H1 (cell line): ENCODE results near the gene DAAM1. TPM values are rescaled to one million over a fixed set of nuclear protein-coding genes. Genes with fewer than 3 reads are reported as not detected.

Experiments
- CTCF ChIA-PET: fragments of 300-600 bp; sonication (Branson Sonifier 250); formaldehyde crosslinking; loops from one replicate; lab custom pipeline; 2021; ENCODE audit not compliant: partially characterized antibody; lab: Charles Lee
- POLR2A ChIA-PET: fragments of 300-600 bp; sonication (Branson Sonifier 250); formaldehyde crosslinking; loops from one replicate; lab custom pipeline; 2021; ENCODE audit warnings: inconsistent platforms; ENCODE audit not compliant: partially characterized antibody; lab: Charles Lee
- DNase-seq, 2 experiments: peaks; one replicate each; pipeline versions ENCODE4 v3.0.0 to v3.0.0-alpha.2; 2010 to 2022; ENCODE audit warnings: low spot score in 2 of 2, low read depth in 1 of 2, mixed read lengths in 1 of 2
- FAIRE-seq: peaks from 2 replicates; lab custom pipeline; 2011; peaks lifted over from hg19 to GRCh38; lab: Jason Lieb, UNC
- H2AFZ ChIP-seq: 2 replicates; pipeline ENCODE4 v1.8.1; 2012; ENCODE audit warnings: low read length, inconsistent platforms
- H2AK5ac ChIP-seq: 2 replicates; pipeline ENCODE4 v1.6.1; 2013; ENCODE audit warnings: low read depth, low read length
- H2BK120ac ChIP-seq: replicated peaks from 2 replicates; pipeline ENCODE3; 2013; ENCODE audit warnings: low read depth, low read length, inconsistent platforms
- H2BK12ac ChIP-seq: 2 replicates; pipeline ENCODE4 v1.6.1; 2013; ENCODE audit warnings: low read depth, low read length
- H2BK15ac ChIP-seq: 2 replicates; pipeline ENCODE4 v1.6.1; 2013; ENCODE audit warnings: low read length
- H2BK20ac ChIP-seq: 2 replicates; pipeline ENCODE4 v1.6.1; 2013; ENCODE audit warnings: low read length
- H2BK5ac ChIP-seq: 2 replicates; pipeline ENCODE4 v1.6.1; 2013; ENCODE audit warnings: low read depth, low read length
- H3K14ac ChIP-seq: 2 replicates; pipeline ENCODE4 v1.6.1; 2013; ENCODE audit warnings: inconsistent platforms; ENCODE audit not compliant: insufficient read length
- H3K18ac ChIP-seq: 2 replicates; pipeline ENCODE4 v1.6.1; 2013; ENCODE audit warnings: low read length; ENCODE audit errors: extremely low read depth
- H3K23ac ChIP-seq: 2 replicates; pipeline ENCODE4 v1.6.1; 2013; ENCODE audit warnings: inconsistent platforms; ENCODE audit not compliant: insufficient read length
- H3K23me2 ChIP-seq: 2 replicates; pipeline ENCODE4 v1.6.1; 2013; ENCODE audit warnings: low read depth, low read length
- H3K27ac ChIP-seq: 2 replicates; pipeline ENCODE4 v1.6.1; 2011; ENCODE audit warnings: low read depth, low read length, inconsistent platforms
- H3K27me3 ChIP-seq, 4 experiments: replicated peaks in 1 of 4; 1 replicate in 1 of 4; 2 replicates in 3 of 4; pipeline versions ENCODE4 v1.6.1 to v1.8.1; 2011 to 2013; ENCODE audit warnings: low read length in 3 of 4, mild to moderate bottlenecking in 3 of 4, inconsistent platforms in 2 of 4, mixed read lengths in 2 of 4, moderate library complexity in 1 of 4; ENCODE audit not compliant: control insufficient read depth in 3 of 4, insufficient read depth in 3 of 4; ENCODE audit errors: extremely low read depth in 1 of 4
- H3K36me3 ChIP-seq, 4 experiments: 2 replicates each; pipeline versions ENCODE4 v1.6.1 to v1.8.1; 2011 to 2013; ENCODE audit warnings: mild to moderate bottlenecking in 4 of 4, low read length in 3 of 4, moderate library complexity in 2 of 4, control low read depth in 1 of 4, inconsistent platforms in 1 of 4; ENCODE audit not compliant: insufficient read depth in 4 of 4, control insufficient read depth in 2 of 4
- H3K4ac ChIP-seq: replicated peaks from 2 replicates; pipeline ENCODE3; 2013; ENCODE audit warnings: low read length, low read depth, mixed read lengths, inconsistent platforms; ENCODE audit not compliant: insufficient read length
- H3K4me1 ChIP-seq, 4 experiments: replicated peaks in 1 of 4; 1 replicate in 1 of 4; 2 replicates in 3 of 4; pipeline versions ENCODE4 v1.6.1 to v1.8.1; 2011 to 2013; ENCODE audit warnings: low read length in 3 of 4, inconsistent platforms in 2 of 4, mixed read lengths in 1 of 4; ENCODE audit not compliant: insufficient read depth in 4 of 4, control insufficient read depth in 3 of 4
- H3K4me2 ChIP-seq, 2 experiments: 2 replicates each; pipeline versions ENCODE4 v1.6.1 to v1.8.1; 2011 to 2013; ENCODE audit warnings: low read depth in 2 of 2, low read length in 2 of 2, control low read depth in 1 of 2, inconsistent platforms in 1 of 2, mild to moderate bottlenecking in 1 of 2; ENCODE audit not compliant: insufficient read depth in 1 of 2
- H3K4me3 ChIP-seq, 4 experiments: fragments of 200-600, 300-600 bp in 1 of 4; sonication (generic), shearing (Covaris generic), sonication (Bioruptor Twin) in 1 of 4; 2 replicates each; pipeline versions ENCODE4 v1.5.1 to v1.8.1; 2011 to 2016; ENCODE audit warnings: low read length in 4 of 4, low read depth in 3 of 4, control low read depth in 2 of 4, inconsistent platforms in 2 of 4, mild to moderate bottlenecking in 2 of 4, mixed read lengths in 1 of 4, moderate library complexity in 1 of 4; ENCODE audit not compliant: insufficient read depth in 2 of 4; ENCODE audit errors: extremely low read depth in 1 of 4
- H3K56ac ChIP-seq: replicated peaks from 2 replicates; pipeline ENCODE3; 2013; ENCODE audit warnings: low read depth, mild to moderate bottlenecking, mixed read lengths, low read length, inconsistent platforms; ENCODE audit not compliant: insufficient read length
- H3K79me1 ChIP-seq: 2 replicates; pipeline ENCODE4 v1.6.1; 2013; ENCODE audit warnings: low read depth, low read length, control low read depth
- H3K79me2 ChIP-seq, 2 experiments: 2 replicates each; pipeline versions ENCODE4 v1.6.1 to v1.8.1; 2012 to 2013; ENCODE audit warnings: low read length in 2 of 2, mild to moderate bottlenecking in 2 of 2, inconsistent platforms in 1 of 2; ENCODE audit not compliant: insufficient read depth in 2 of 2, control insufficient read depth in 1 of 2
- H3K9ac ChIP-seq, 4 experiments: replicated peaks in 1 of 4; 1 replicate in 1 of 4; 2 replicates in 3 of 4; pipeline versions ENCODE4 v1.6.1 to v1.8.1; 2011 to 2013; ENCODE audit warnings: low read depth in 3 of 4, low read length in 3 of 4, control low read depth in 2 of 4, mild to moderate bottlenecking in 2 of 4, moderate library complexity in 2 of 4, inconsistent platforms in 1 of 4; ENCODE audit errors: extremely low read depth in 1 of 4
- H3K9me3 ChIP-seq, 2 experiments: 2 replicates each; pipeline versions ENCODE4 v1.6.1 to v1.8.1; 2012 to 2013; ENCODE audit warnings: mild to moderate bottlenecking in 2 of 2, moderate library complexity in 2 of 2, control low read depth in 1 of 2, inconsistent platforms in 1 of 2, low read depth in 1 of 2, low read length in 1 of 2, mixed read lengths in 1 of 2; ENCODE audit not compliant: insufficient read depth in 2 of 2
- H4K20me1 ChIP-seq, 2 experiments: replicated peaks in 1 of 2; 2 replicates each; pipeline versions ENCODE3 to v1.8.1; 2011 to 2013; ENCODE audit warnings: inconsistent platforms in 2 of 2, low read length in 2 of 2, mild to moderate bottlenecking in 1 of 2; ENCODE audit not compliant: insufficient read depth in 2 of 2, control insufficient read depth in 1 of 2
- H4K5ac ChIP-seq: 2 replicates; pipeline ENCODE4 v1.6.1; 2013; ENCODE audit warnings: low read length, low read depth, mixed read lengths, inconsistent platforms; ENCODE audit not compliant: insufficient read length
- H4K8ac ChIP-seq: 2 replicates; pipeline ENCODE4 v1.8.0; 2013; ENCODE audit warnings: mild to moderate bottlenecking, moderate library complexity, low read length, inconsistent platforms; ENCODE audit not compliant: insufficient read depth; ENCODE audit errors: extremely low read depth
- H4K91ac ChIP-seq: replicated peaks from 2 replicates; pipeline ENCODE3; 2013; ENCODE audit warnings: low read length, mixed read lengths, inconsistent platforms; ENCODE audit not compliant: insufficient read length
- CHD2 ChIP-seq: IDR thresholded peaks from 2 replicates; pipeline ENCODE4 v1.6.1; 2012; ENCODE audit warnings: low read length, improper control_type of control experiment
- KDM5A ChIP-seq: fragments of 200-600 bp; IDR thresholded peaks from 2 replicates; pipeline ENCODE4 v1.7.1; 2012; ENCODE audit warnings: mild to moderate bottlenecking, low read length, inconsistent platforms, mixed read lengths
- NANOG ChIP-seq: IDR thresholded peaks from 2 replicates; pipeline ENCODE4 v1.6.1; 2011; ENCODE audit warnings: low read length, low read depth, mild to moderate bottlenecking, inconsistent platforms; ENCODE audit not compliant: insufficient read depth, poor library complexity, severe bottlenecking
- SIX5 ChIP-seq: IDR thresholded peaks from 2 replicates; pipeline ENCODE4 v1.6.1; 2011; ENCODE audit warnings: mild to moderate bottlenecking, low read depth, low read length
- SUZ12 ChIP-seq: fragments of 200-600 bp; sonication (generic); IDR thresholded peaks from 2 replicates; pipeline ENCODE4 v1.6.1; 2012; ENCODE audit warnings: mild to moderate bottlenecking, inconsistent platforms, low read length, moderate library complexity, mixed read lengths
- YY1 ChIP-seq: IDR thresholded peaks from 2 replicates; pipeline ENCODE4 v1.6.1; 2011; ENCODE audit warnings: low read depth, mild to moderate bottlenecking, low read length
- WGBS, 2 experiments: shearing (Covaris generic) in 1 of 2; methylation state at CpG; one replicate each; pipeline versions ENCODE4 v1.1.6 to v1.1.7; 2013 to 2015; ENCODE audit warnings: low lambda C conversion rate in 2 of 2, mixed read lengths in 2 of 2, inconsistent platforms in 1 of 2, low coverage in 1 of 2, missing lambda C conversion rate in 1 of 2; ENCODE audit not compliant: insufficient replicate concordance in 2 of 2, insufficient coverage in 1 of 2, insufficient read length in 1 of 2; ENCODE audit errors: extremely low coverage in 1 of 2, missing lambda C conversion rate in 1 of 2; 5-methylcytosine and 5-hydroxymethylcytosine counted together
- polyA plus RNA-seq, 7 experiments: library from polyadenylated mRNA; depleted of rRNA in 3 of 7; stranded (reverse) in 5 of 7; unstranded in 2 of 7; fragments of >200 nt in 5 of 7; fragments of 200-250 nt in 2 of 7; gene quantifications; 1 replicate in 5 of 7; 2 replicates in 1 of 7; 4 replicates in 1 of 7; pipeline versions ENCODE4 v1.2.1 to v1.2.3, GENCODE V29; 2011 to 2013; ENCODE audit warnings: missing spikeins in 2 of 7, mixed read lengths in 2 of 7
- total RNA-seq: library from RNA; stranded (reverse); fragmentation: NEBNext Ultra II Directional; extraction: Animal tissue kit (Norgen Biotek cat#: 25700); gene quantifications from 2 replicates; pipeline ENCODE4 v1.2.1, GENCODE V29; 2021
- TF ChIP-seq, protein P1 (sequence below): IDR thresholded peaks from 2 replicates; pipeline ENCODE4 v1.6.1; 2011; ENCODE audit warnings: low read length, improper control_type of control experiment

The DAAM1 gene
- total and polyA plus RNA-seq, 2 of the 8 experiments (the other 6 are each of a cell fraction or from before 2014, with no cell fraction given): 5.0 to 44.9 TPM

GRCh38 chr14:59273737-59274136, 85.3 kb downstream of the DAAM1 start:
- H3K4ac ChIP-seq: no peak overlapping the region
- CTCF ChIA-PET: interaction anchor here (0.6 to 1.7 kb wide), 2 partner anchors 11 to 29 kb away, joined by 4 to 5 read pairs; no protein-coding TSS in a partner anchor
- no peak overlapping the region for H3K14ac ChIP-seq
- FAIRE-seq (no peak), DNase-seq (no peak)
- H3K27ac ChIP-seq: no peak overlapping the region
- H2BK20ac ChIP-seq: no peak overlapping the region
- no peak overlapping the region for H3K9ac ChIP-seq
- no peak overlapping the region for H4K5ac ChIP-seq
- no peak overlapping the region for H3K23ac ChIP-seq
- no peaks in the 10 kb centered on the region for H3K79me1 ChIP-seq
- H3K27me3 ChIP-seq: no peaks in the 10 kb centered on the region
- no peak overlapping the region for H2AK5ac ChIP-seq
- no peak overlapping the region for H2BK120ac ChIP-seq
- no peak overlapping the region for H3K4me3 ChIP-seq
- POLR2A ChIA-PET: no interaction called here
- no peaks in the 10 kb centered on the region for H3K36me3 ChIP-seq
- 90% methylated on average over 4 of the region's 4 CpGs; no CpG with 5 or more reads in 1 of the 2 experiments for WGBS, 2 experiments
- H2BK5ac ChIP-seq: no peak overlapping the region
- H2AFZ ChIP-seq: no peak overlapping the region
- H3K4me1 ChIP-seq: 0 out of 7 replicates have a peak, but pooled peaks cover 0 to 2% (median 0%) of the 10 kb centered on the region in 4 experiments
- H3K56ac ChIP-seq: no peak overlapping the region
- no peak overlapping the region for H2BK15ac ChIP-seq
- H4K20me1 ChIP-seq: no peaks in the 10 kb centered on the region
- H3K9me3 ChIP-seq: no peaks in the 10 kb centered on the region
- H3K23me2 ChIP-seq: no peaks in the 10 kb centered on the region
- no peak overlapping the region for H3K4me2 ChIP-seq
- H3K18ac ChIP-seq: no peak overlapping the region
- TF ChIP-seq, protein P1, sequence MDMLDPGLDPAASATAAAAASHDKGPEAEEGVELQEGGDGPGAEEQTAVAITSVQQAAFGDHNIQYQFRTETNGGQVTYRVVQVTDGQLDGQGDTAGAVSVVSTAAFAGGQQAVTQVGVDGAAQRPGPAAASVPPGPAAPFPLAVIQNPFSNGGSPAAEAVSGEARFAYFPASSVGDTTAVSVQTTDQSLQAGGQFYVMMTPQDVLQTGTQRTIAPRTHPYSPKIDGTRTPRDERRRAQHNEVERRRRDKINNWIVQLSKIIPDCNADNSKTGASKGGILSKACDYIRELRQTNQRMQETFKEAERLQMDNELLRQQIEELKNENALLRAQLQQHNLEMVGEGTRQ: no peak
- TF ChIP-seq SIX5: no peak
- no peak for TF ChIP-seq CHD2
- no peak for TF ChIP-seq NANOG
- TF ChIP-seq SUZ12: no peak
- TF ChIP-seq KDM5A: no peak
- no peak for TF ChIP-seq YY1
- H3K79me2 ChIP-seq: no peaks in the 10 kb centered on the region
- no peak overlapping the region for H4K91ac ChIP-seq
- H4K8ac ChIP-seq: no peak overlapping the region
- no peak overlapping the region for H2BK12ac ChIP-seq
